ENCODE data around the gene CARMIL1.

DNA sequence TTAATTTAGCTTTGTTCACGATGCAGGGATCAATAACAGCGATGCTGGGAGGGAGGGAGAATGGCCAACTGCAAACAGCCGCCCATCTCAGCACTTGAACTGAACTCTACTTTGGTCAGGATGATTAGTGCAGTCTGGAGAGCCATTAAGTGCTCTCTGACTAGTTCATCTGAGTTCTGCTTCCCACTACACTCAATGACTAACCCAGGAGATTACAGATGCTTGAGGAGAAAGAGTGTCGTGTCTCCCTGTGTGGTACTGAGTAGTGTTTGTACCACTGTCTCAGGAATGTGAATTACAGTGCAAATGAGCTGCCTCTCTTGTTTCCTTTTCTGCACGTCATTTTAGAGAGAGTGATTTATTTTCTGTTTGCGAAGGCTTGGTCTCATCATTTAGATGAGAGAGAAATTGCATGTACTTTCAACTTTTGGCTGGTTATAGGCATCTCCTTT lies 23.5 kb downstream of the CARMIL1 start:
- TF ChIP-seq, protein P1, sequence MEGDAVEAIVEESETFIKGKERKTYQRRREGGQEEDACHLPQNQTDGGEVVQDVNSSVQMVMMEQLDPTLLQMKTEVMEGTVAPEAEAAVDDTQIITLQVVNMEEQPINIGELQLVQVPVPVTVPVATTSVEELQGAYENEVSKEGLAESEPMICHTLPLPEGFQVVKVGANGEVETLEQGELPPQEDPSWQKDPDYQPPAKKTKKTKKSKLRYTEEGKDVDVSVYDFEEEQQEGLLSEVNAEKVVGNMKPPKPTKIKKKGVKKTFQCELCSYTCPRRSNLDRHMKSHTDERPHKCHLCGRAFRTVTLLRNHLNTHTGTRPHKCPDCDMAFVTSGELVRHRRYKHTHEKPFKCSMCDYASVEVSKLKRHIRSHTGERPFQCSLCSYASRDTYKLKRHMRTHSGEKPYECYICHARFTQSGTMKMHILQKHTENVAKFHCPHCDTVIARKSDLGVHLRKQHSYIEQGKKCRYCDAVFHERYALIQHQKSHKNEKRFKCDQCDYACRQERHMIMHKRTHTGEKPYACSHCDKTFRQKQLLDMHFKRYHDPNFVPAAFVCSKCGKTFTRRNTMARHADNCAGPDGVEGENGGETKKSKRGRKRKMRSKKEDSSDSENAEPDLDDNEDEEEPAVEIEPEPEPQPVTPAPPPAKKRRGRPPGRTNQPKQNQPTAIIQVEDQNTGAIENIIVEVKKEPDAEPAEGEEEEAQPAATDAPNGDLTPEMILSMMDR (IDR thresholded peaks at IDR 0.05; ENCODE audit: low read depth, low read length), result no peak
- no peak for TF ChIP-seq EZH2phosphoT487 (IDR thresholded peaks at IDR 0.05; ENCODE audit: low read depth)
